ENCODE results near the gene GOLGA1.
"Not testable (repeated sequence)": the region's sequence is repeated elsewhere in the genome, so short reads cannot be mapped to it uniquely, and the experiment has no call there.

GOLGA1 gene

GRCh38 chr9:124863371-124863871 lies 77.5 kb downstream of the GOLGA1 start:
- no peak for DNase-seq (ENCODE audit: low read depth)

GRCh38 chr9:124861342-124862229 lies 79.3 kb downstream of the GOLGA1 start, which contains the start of the genes ARPC5L and RPL35:
Gene ARPC5L, plus strand, starts transcription at chr9:124862130. Its CDS starts 7,161 bp downstream, at chr9:124869291.
Gene RPL35, minus strand, starts transcription at chr9:124861957. Its CDS starts 45 bp downstream, at chr9:124861912.
- peak within 1 kb of the TSS; percentile 94 for H3K4me3 ChIP-seq (ENCODE audit: low read depth, low read length)
- peak; percentile 74 for DNase-seq (ENCODE audit: low read depth)

More at GRCh38 chr9:124863371-124863871, 77.5 kb downstream of the GOLGA1 start:
- H3K4me3 ChIP-seq (ENCODE audit: low read depth, low read length) = no peak overlapping the region

- peak overlapping the region; percentile 94 for H3K4me3 ChIP-seq (ENCODE audit: low read depth, low read length)
- no peak for DNase-seq (ENCODE audit: low read depth)
These were observed 80.1 kb downstream of the GOLGA1 start for GRCh38 chr9:124860582-124861341.

GRCh38 chr9:124859803-124860581 lies 80.9 kb downstream of the GOLGA1 start:
- no peak for DNase-seq (ENCODE audit: low read depth)
- H3K4me3 ChIP-seq (ENCODE audit: low read depth, low read length) = peak overlapping the region; percentile 94

- no peak overlapping the region for H3K4me3 ChIP-seq (ENCODE audit: low read depth, low read length)
- DNase-seq (ENCODE audit: low read depth) = no peak
These were observed 82.4 kb downstream of the GOLGA1 start for GRCh38 chr9:124858330-124859046.

- DNase-seq (ENCODE audit: low read depth) = no peak
- no peak overlapping the region for H3K4me3 ChIP-seq (ENCODE audit: low read depth, low read length)
These were observed 83.2 kb downstream of the GOLGA1 start for GRCh38 chr9:124857533-124858162.

GRCh38 chr9:124855944-124856765 lies 84.7 kb downstream of the GOLGA1 start:
- no peak for DNase-seq (ENCODE audit: low read depth)
- H3K4me3 ChIP-seq (ENCODE audit: low read depth, low read length) = no peak overlapping the region

- no peak overlapping the region for H3K4me3 ChIP-seq (ENCODE audit: low read depth, low read length)
- DNase-seq (ENCODE audit: low read depth) = no peak
These were observed 85.3 kb downstream of the GOLGA1 start for GRCh38 chr9:124855566-124855943.

GRCh38 chr9:124854822-124855221 lies 86.1 kb downstream of the GOLGA1 start:
- H3K4me3 ChIP-seq (ENCODE audit: low read depth, low read length) = no peak overlapping the region
- DNase-seq (ENCODE audit: low read depth) = no peak

GRCh38 chr9:124854161-124854560 lies 86.7 kb downstream of the GOLGA1 start:
- DNase-seq (ENCODE audit: low read depth) = no peak
- no peak overlapping the region for H3K4me3 ChIP-seq (ENCODE audit: low read depth, low read length)

GRCh38 chr9:124853605-124854143 lies 87.2 kb downstream of the GOLGA1 start:
- peak overlapping the region; percentile 51 for H3K4me3 ChIP-seq (ENCODE audit: low read depth, low read length)
- DNase-seq (ENCODE audit: low read depth) = no peak

GRCh38 chr9:124852829-124853531 lies 87.9 kb downstream of the GOLGA1 start, which contains the start of gene WDR38:
Gene WDR38, plus strand, starts transcription at chr9:124853460. Its CDS starts 72 bp downstream, at chr9:124853532.
- peak within 1 kb of the TSS; percentile 51 for H3K4me3 ChIP-seq (ENCODE audit: low read depth, low read length)
- no peak for DNase-seq (ENCODE audit: low read depth)

- H3K4me3 ChIP-seq (ENCODE audit: low read depth, low read length) = no peak overlapping the region
- no peak for DNase-seq (ENCODE audit: low read depth)
These were observed 88.6 kb downstream of the GOLGA1 start for GRCh38 chr9:124852121-124852828.

GRCh38 chr9:124849801-124850200 lies 91.1 kb downstream of the GOLGA1 start:
- DNase-seq (ENCODE audit: low read depth) = peak; percentile 86

GRCh38 chr9:124846969-124847368 lies 93.9 kb downstream of the GOLGA1 start:
- no peak for DNase-seq (ENCODE audit: low read depth)
- no peak overlapping the region for H3K4me3 ChIP-seq (ENCODE audit: low read depth, low read length)

More at GRCh38 chr9:124849801-124850200, 91.1 kb downstream of the GOLGA1 start:
- no peak overlapping the region for H3K4me3 ChIP-seq (ENCODE audit: low read depth, low read length)

GRCh38 chr9:124846467-124846866 lies 94.4 kb downstream of the GOLGA1 start:
- not testable (repeated sequence) for DNase-seq (ENCODE audit: low read depth); H3K4me3 ChIP-seq (ENCODE audit: low read depth, low read length)

All from skeletal muscle cell (primary cell).